Smooth muscle cell (in vitro differentiated cells): ENCODE data around the gene SHC2. TPM values are rescaled to one million over a fixed set of nuclear protein-coding genes. Genes with fewer than 3 reads are reported as not detected.

Experiments
- DNase-seq: peaks from one replicate; lab custom pipeline; 2025; ENCODE audit not compliant: unreplicated experiment; lab: John Stamatoyannopoulos, UW
- H2AFZ ChIP-seq: fragments of 200-600 bp; sonication (generic); 2 replicates; pipeline ENCODE4 v1.6.0; 2016; ENCODE audit warnings: antibody characterized with exemption, low read depth, mild to moderate bottlenecking
- H3F3A ChIP-seq: fragments of 200-600 bp; sonication (generic); 2 replicates; pipeline ENCODE4 v1.6.0; 2017; ENCODE audit warnings: antibody characterized with exemption, low read depth
- H3K27ac ChIP-seq: fragments of 200-600 bp; sonication (generic); 2 replicates; pipeline ENCODE4 v1.5.1; 2016; ENCODE audit warnings: low read depth, mild to moderate bottlenecking
- H3K27me3 ChIP-seq: fragments of 200-600 bp; sonication (generic); 2 replicates; pipeline ENCODE4 v1.6.1; 2016; ENCODE audit warnings: low read depth, mild to moderate bottlenecking
- H3K36me3 ChIP-seq: fragments of 200-600 bp; sonication (generic); 2 replicates; pipeline ENCODE4 v1.5.1; 2016; ENCODE audit warnings: low read depth
- H3K4me1 ChIP-seq: fragments of 200-600 bp; sonication (generic); 2 replicates; pipeline ENCODE4 v1.5.1; 2016; ENCODE audit warnings: low read depth
- H3K4me2 ChIP-seq: fragments of 200-600 bp; sonication (generic); 2 replicates; pipeline ENCODE4 v1.6.0; 2016; ENCODE audit warnings: mild to moderate bottlenecking
- H3K4me3 ChIP-seq: fragments of 200-600 bp; sonication (generic); 2 replicates; pipeline ENCODE4 v1.5.1; 2016; ENCODE audit warnings: mild to moderate bottlenecking
- H3K79me2 ChIP-seq: fragments of 200-600 bp; sonication (generic); 2 replicates; pipeline ENCODE4 v1.6.0; 2016; ENCODE audit warnings: low read depth, mild to moderate bottlenecking
- H3K9ac ChIP-seq: fragments of 200-600 bp; sonication (generic); 2 replicates; pipeline ENCODE4 v1.6.0; 2016; ENCODE audit warnings: low read depth
- H3K9me3 ChIP-seq: fragments of 200-600 bp; sonication (generic); replicated peaks from 2 replicates; pipeline ENCODE4 v1.5.1; 2016; ENCODE audit warnings: low read depth
- H4K20me1 ChIP-seq: fragments of 200-600 bp; sonication (generic); 2 replicates; pipeline ENCODE4 v1.6.0; 2016; ENCODE audit warnings: low read depth
- CTCF ChIP-seq: fragments of 200-600 bp; sonication (generic); IDR thresholded peaks from 2 replicates; pipeline ENCODE4 v1.5.1; 2017; ENCODE audit warnings: borderline replicate concordance, mild to moderate bottlenecking, antibody characterized with exemption; ENCODE audit not compliant: insufficient read depth, poor library complexity, severe bottlenecking
- WGBS: methylation state at CpG from one replicate; pipeline ENCODE4 v1.1.7; 2016; ENCODE audit warnings: low lambda C conversion rate; 5-methylcytosine and 5-hydroxymethylcytosine counted together
- polyA plus RNA-seq: library from polyadenylated mRNA; unstranded; fragments of >200 nt; fragmentation: Nextera tagmentation; extraction: Ambion mirVana; gene quantifications from 2 replicates; pipeline ENCODE4 v1.2.1, GENCODE V29; 2016
- total RNA-seq: library from RNA; depleted of rRNA; stranded (reverse); fragments of >200 nt; gene quantifications from 2 replicates; pipeline ENCODE4 v1.2.3, GENCODE V29; 2014

SHC2 gene
- total and polyA plus RNA-seq, 2 experiments from 2014 or later: 15.6 to 29.3 TPM

- WGBS: 94% methylated on average over 50 of the region's 51 CpGs
- no peak overlapping the region for H3K9ac ChIP-seq
- no peaks in the 10 kb centered on the region for H3K79me2 ChIP-seq
- H4K20me1 ChIP-seq: no peaks in the 10 kb centered on the region
- H3K4me3 ChIP-seq: no peak overlapping the region
- H3K27ac ChIP-seq: no peak overlapping the region
- H2AFZ ChIP-seq: no peak overlapping the region
- DNase-seq: no peak
- H3K9me3 ChIP-seq: no peaks in the 10 kb centered on the region
- H3K36me3 ChIP-seq: no peaks in the 10 kb centered on the region
- peaks cover 13% of the 10 kb centered on the region for H3K4me1 ChIP-seq
- no peaks in the 10 kb centered on the region for H3K27me3 ChIP-seq
- TF ChIP-seq CTCF: no peak
- H3F3A ChIP-seq: no peaks in the 10 kb centered on the region
- no peak overlapping the region for H3K4me2 ChIP-seq
Measured at GRCh38 chr19:418761-419671, 41.8 kb downstream of the SHC2 start.

GRCh38 chr19:416416-416815 is 44.4 kb downstream of the SHC2 start:
- WGBS: 98% methylated on average over 14 of the region's 14 CpGs
- H4K20me1 ChIP-seq: no peaks in the 10 kb centered on the region
- H2AFZ ChIP-seq: no peak overlapping the region
- H3K27ac ChIP-seq: no peak overlapping the region
- H3K4me2 ChIP-seq: no peak overlapping the region
- H3K27me3 ChIP-seq: no peaks in the 10 kb centered on the region
- no peak for DNase-seq
- no peaks in the 10 kb centered on the region for H3K36me3 ChIP-seq
- no peaks in the 10 kb centered on the region for H3K79me2 ChIP-seq
- no peak for TF ChIP-seq CTCF
- no peaks in the 10 kb centered on the region for H3F3A ChIP-seq
- H3K4me1 ChIP-seq: peaks cover 22% of the 10 kb centered on the region
- no peaks in the 10 kb centered on the region for H3K9me3 ChIP-seq
- no peak overlapping the region for H3K4me3 ChIP-seq
- no peak overlapping the region for H3K9ac ChIP-seq

GRCh38 chr19:415292-415691 is 45.5 kb downstream of the SHC2 start:
- 100% methylated on average over 1 of the region's 1 CpG for WGBS
- H3K9ac ChIP-seq: no peak overlapping the region
- peaks cover 2% of the 10 kb centered on the region for H3K27me3 ChIP-seq
- no peak overlapping the region for H3K4me2 ChIP-seq
- H3K4me1 ChIP-seq: peaks cover 22% of the 10 kb centered on the region
- no peaks in the 10 kb centered on the region for H3K9me3 ChIP-seq
- no peak for TF ChIP-seq CTCF
- H3K27ac ChIP-seq: no peak overlapping the region
- H3F3A ChIP-seq: no peaks in the 10 kb centered on the region
- no peak overlapping the region for H3K4me3 ChIP-seq
- no peaks in the 10 kb centered on the region for H3K36me3 ChIP-seq
- DNase-seq: no peak
- H4K20me1 ChIP-seq: no peaks in the 10 kb centered on the region
- H2AFZ ChIP-seq: no peak overlapping the region
- H3K79me2 ChIP-seq: no peaks in the 10 kb centered on the region
